ENCODE results near the gene DCAF4. TPM values are rescaled to one million over a fixed set of nuclear protein-coding genes. Genes with fewer than 3 reads are reported as not detected.
A peak's percentile ranks its signal among the peaks of the same experiment; 100 is the strongest.

DCAF4 gene
- total and polyA plus RNA-seq, 2 of the 4 experiments (the other 2 are of a cell fraction): 28.8 to 29.4 TPM

- in situ Hi-C loops (cut with MboI; ENCODE audit: low sequenced_read_pairs) (no loop called here), intact Hi-C loops (cut with micrococcal nuclease) (no loop called here), dilution Hi-C loops (cut with HindIII; ENCODE audit: low sequenced_read_pairs, unreplicated experiment) (no loop called here)
- TF ChIP-seq, protein P1, sequence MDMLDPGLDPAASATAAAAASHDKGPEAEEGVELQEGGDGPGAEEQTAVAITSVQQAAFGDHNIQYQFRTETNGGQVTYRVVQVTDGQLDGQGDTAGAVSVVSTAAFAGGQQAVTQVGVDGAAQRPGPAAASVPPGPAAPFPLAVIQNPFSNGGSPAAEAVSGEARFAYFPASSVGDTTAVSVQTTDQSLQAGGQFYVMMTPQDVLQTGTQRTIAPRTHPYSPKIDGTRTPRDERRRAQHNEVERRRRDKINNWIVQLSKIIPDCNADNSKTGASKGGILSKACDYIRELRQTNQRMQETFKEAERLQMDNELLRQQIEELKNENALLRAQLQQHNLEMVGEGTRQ (IDR thresholded peaks at IDR 0.05; ENCODE audit: low read depth, low read length): no peak
- TF ChIP-seq RAD21 (IDR thresholded peaks at IDR 0.05; ENCODE audit: low read length): no peak
- no peak for TF ChIP-seq MAFK (IDR thresholded peaks at IDR 0.05; ENCODE audit: low read depth, low read length)
- TF ChIP-seq FOS (IDR thresholded peaks at IDR 0.05; ENCODE audit: low read depth, low read length): no peak
- TF ChIP-seq RFX5 (IDR thresholded peaks at IDR 0.05; ENCODE audit: low read depth, low read length): no peak
- TF ChIP-seq CHD1 (IDR thresholded peaks at IDR 0.05; ENCODE audit: low read depth, low read length): no peak
- TF ChIP-seq MAZ (IDR thresholded peaks at IDR 0.05; ENCODE audit: borderline replicate concordance, low read depth, low read length): no peak
- TF ChIP-seq POLR2A (IDR thresholded peaks at IDR 0.05; ENCODE audit: low read depth, low read length): no peak
- TF ChIP-seq BHLHE40 (IDR thresholded peaks at IDR 0.05; ENCODE audit: low read depth, low read length): no peak
- no peak for TF ChIP-seq NFE2L2 (IDR thresholded peaks at IDR 0.05; ENCODE audit: low read depth, low read length)
- no peak for TF ChIP-seq SMC3 (IDR thresholded peaks at IDR 0.05; ENCODE audit: low read depth, low read length)
- no peak for TF ChIP-seq CEBPB (IDR thresholded peaks at IDR 0.05; ENCODE audit: low read depth, low read length)
- no peak for TF ChIP-seq RCOR1 (IDR thresholded peaks at IDR 0.05; ENCODE audit: insufficient replicate concordance, low read length)
- CTCF ChIA-PET: interaction anchor here (0.6 to 1.8 kb wide), 4 partner anchors 15 to 508 kb away, joined by 3 to 6 read pairs (median 4); no protein-coding TSS in a partner anchor
- Histone ChIP-seq H3K18ac (ENCODE audit: low read depth, low read length) (no peak overlapping the region), H3K4me1 (ENCODE audit: control insufficient read depth, insufficient read depth, low read length) (0 out of 2 replicates have a peak, but pooled peaks cover 5% of the 10 kb centered on the region), H3K27ac (ENCODE audit: insufficient read depth, low read length) (no peak overlapping the region), H3K27me3 (ENCODE audit: control insufficient read depth, insufficient read depth, low read length) (no peaks in the 10 kb centered on the region), H3K36me3 (ENCODE audit: control insufficient read depth, insufficient read depth, low read length) (peaks cover 13% of the 10 kb centered on the region), H4K20me1 (ENCODE audit: insufficient read depth, low read length) (peaks cover 3% of the 10 kb centered on the region; the same call in 1 of the 2 replicates), H4K8ac (ENCODE audit: low read depth in 2 of 2, low read length in 2 of 2) (no peak overlapping the region), H3K79me1 (ENCODE audit: low read depth in 1 of 2, low read length in 2 of 2) (no peaks in the 10 kb centered on the region; a peak in 1 of 4 replicates), H3K4me3 (ENCODE audit: insufficient read depth, low read depth, low read length) (no peak overlapping the region), H4K5ac (ENCODE audit: low read depth, low read length) (no peak overlapping the region), H4K91ac (ENCODE audit: insufficient read depth, low read depth, low read length) (no peak overlapping the region), H3K23ac (ENCODE audit: low read depth, low read length) (no peak overlapping the region), H3K56ac (ENCODE audit: extremely low read depth, insufficient read depth, low read length) (no peak overlapping the region), H3K9me3 (ENCODE audit: control insufficient read depth, insufficient read depth, low read length) (no peaks in the 10 kb centered on the region), H3K9ac (ENCODE audit: low read depth, low read length) (no peak overlapping the region), H2BK120ac (ENCODE audit: low read depth, low read length) (no peak overlapping the region), H3K4me2 (ENCODE audit: low read depth, low read length) (no peak overlapping the region), H2BK20ac (ENCODE audit: low read depth, low read length) (no peak overlapping the region), H2BK5ac (ENCODE audit: low read depth, low read length, poor library complexity, severe bottlenecking) (no peak overlapping the region), H3K4ac (ENCODE audit: low read depth, low read length) (no peak overlapping the region), H3K9me1 (ENCODE audit: insufficient read depth, low read length) (peaks cover 21% of the 10 kb centered on the region), H2BK15ac (ENCODE audit: low read depth, low read length) (no peak overlapping the region), H2AK9ac (replicated peaks; ENCODE audit: low read depth, low read length, poor library complexity) (no peak overlapping the region), H2AFZ (replicated peaks; ENCODE audit: low read length, poor library complexity) (no peak overlapping the region), H2AK5ac (ENCODE audit: low read depth, low read length) (no peak overlapping the region), H3K14ac (replicated peaks; ENCODE audit: low read depth, low read length) (no peak overlapping the region)
- peak; percentile 95 for DNase-seq
- no CpG with 5 or more reads among the region's 6 CpGs for WGBS, 2 experiments (ENCODE audit: extremely low coverage in 2 of 2, insufficient read length in 1 of 2)
- BruUV-seq (replicated peaks): no TSS peak
- peak; percentile 80 for ATAC-seq (ENCODE audit: low read depth)
- POLR2A ChIA-PET (ENCODE audit: unreplicated experiment): no interaction called here
These were observed 36.6 kb downstream of the DCAF4 start for GRCh38 chr14:72962829-72963312.

Measured in IMR-90 (cell line).